SH-SY5Y (cell line): ENCODE measurements around the gene SPAG17.

ENCODE experiments used
- GATA2 ChIP-seq: IDR thresholded peaks from 2 replicates; pipeline ENCODE4 v1.6.1; 2011; ENCODE audit warnings: mild to moderate bottlenecking, low read depth, low read length
- GATA3 ChIP-seq: IDR thresholded peaks from 2 replicates; pipeline ENCODE4 v1.6.1; 2011; ENCODE audit warnings: low read depth, mild to moderate bottlenecking, low read length, moderate library complexity

- TF ChIP-seq GATA2: no peak
- no peak for TF ChIP-seq GATA3
These were observed 242.7 kb downstream of the SPAG17 start for GRCh38 chr1:117942293-117942692.
